ENCODE measurements around the gene SPOCK1. TPM values are rescaled to one million over a fixed set of nuclear protein-coding genes. Genes with fewer than 3 reads are reported as not detected.

Gene SPOCK1
- total and polyA plus RNA-seq, 9 of the 15 experiments (the other 6 are each of a cell fraction or from before 2014, with no cell fraction given) = 0.01 to 0.35 (median 0.04) TPM; not detected in 6

DNA sequence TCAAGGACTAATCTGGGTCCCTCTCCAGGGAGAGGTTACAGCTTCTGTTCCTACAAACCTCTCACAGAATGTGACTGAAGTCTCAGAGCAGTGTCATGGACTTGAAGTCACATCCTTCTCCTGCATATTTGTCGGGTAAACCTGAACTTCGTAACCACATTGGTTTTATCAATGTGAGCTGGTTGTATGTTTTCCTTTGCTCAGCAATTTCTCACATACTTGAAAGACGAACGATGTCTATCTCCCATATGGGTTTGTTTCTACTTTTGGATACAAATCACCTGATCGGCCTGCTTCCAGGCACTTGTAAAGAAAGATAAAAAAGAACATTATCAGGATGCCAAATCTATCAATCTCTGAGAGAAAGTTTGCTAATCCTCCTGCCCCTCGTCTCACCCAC, 411.0 kb downstream of the SPOCK1 start (continued):
- TF ChIP-seq, protein P1, sequence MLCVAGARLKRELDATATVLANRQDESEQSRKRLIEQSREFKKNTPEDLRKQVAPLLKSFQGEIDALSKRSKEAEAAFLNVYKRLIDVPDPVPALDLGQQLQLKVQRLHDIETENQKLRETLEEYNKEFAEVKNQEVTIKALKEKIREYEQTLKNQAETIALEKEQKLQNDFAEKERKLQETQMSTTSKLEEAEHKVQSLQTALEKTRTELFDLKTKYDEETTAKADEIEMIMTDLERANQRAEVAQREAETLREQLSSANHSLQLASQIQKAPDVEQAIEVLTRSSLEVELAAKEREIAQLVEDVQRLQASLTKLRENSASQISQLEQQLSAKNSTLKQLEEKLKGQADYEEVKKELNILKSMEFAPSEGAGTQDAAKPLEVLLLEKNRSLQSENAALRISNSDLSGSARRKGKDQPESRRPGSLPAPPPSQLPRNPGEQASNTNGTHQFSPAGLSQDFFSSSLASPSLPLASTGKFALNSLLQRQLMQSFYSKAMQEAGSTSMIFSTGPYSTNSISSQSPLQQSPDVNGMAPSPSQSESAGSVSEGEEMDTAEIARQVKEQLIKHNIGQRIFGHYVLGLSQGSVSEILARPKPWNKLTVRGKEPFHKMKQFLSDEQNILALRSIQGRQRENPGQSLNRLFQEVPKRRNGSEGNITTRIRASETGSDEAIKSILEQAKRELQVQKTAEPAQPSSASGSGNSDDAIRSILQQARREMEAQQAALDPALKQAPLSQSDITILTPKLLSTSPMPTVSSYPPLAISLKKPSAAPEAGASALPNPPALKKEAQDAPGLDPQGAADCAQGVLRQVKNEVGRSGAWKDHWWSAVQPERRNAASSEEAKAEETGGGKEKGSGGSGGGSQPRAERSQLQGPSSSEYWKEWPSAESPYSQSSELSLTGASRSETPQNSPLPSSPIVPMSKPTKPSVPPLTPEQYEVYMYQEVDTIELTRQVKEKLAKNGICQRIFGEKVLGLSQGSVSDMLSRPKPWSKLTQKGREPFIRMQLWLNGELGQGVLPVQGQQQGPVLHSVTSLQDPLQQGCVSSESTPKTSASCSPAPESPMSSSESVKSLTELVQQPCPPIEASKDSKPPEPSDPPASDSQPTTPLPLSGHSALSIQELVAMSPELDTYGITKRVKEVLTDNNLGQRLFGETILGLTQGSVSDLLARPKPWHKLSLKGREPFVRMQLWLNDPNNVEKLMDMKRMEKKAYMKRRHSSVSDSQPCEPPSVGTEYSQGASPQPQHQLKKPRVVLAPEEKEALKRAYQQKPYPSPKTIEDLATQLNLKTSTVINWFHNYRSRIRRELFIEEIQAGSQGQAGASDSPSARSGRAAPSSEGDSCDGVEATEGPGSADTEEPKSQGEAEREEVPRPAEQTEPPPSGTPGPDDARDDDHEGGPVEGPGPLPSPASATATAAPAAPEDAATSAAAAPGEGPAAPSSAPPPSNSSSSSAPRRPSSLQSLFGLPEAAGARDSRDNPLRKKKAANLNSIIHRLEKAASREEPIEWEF (CRISPR knock-in tag; IDR thresholded peaks at IDR 0.05) = no peak
- no peak for TF ChIP-seq ZNF740 (CRISPR knock-in tag; IDR thresholded peaks at IDR 0.05)
- no peak for TF ChIP-seq ZNF740 (tag; IDR thresholded peaks at IDR 0.05)
- no peak for TF ChIP-seq RBM34 (IDR thresholded peaks at IDR 0.05; ENCODE audit: borderline replicate concordance, insufficient read depth, low read length)
- TF ChIP-seq KHSRP (IDR thresholded peaks at IDR 0.05) = no peak
- TF ChIP-seq C11orf30 (IDR thresholded peaks at IDR 0.05; ENCODE audit: low read depth) = peak; percentile 26; the same call in 1 of the 2 replicates
- no peak for TF ChIP-seq ZNF436 (CRISPR knock-in tag; IDR thresholded peaks at IDR 0.05)
- TF ChIP-seq MAFF (IDR thresholded peaks at IDR 0.05; ENCODE audit: low read length) = peak; percentile 10; the same call in 1 of the 2 replicates
- no peak for TF ChIP-seq CCNT2 (IDR thresholded peaks at IDR 0.05; ENCODE audit: borderline replicate concordance, extremely low read depth, insufficient read length, low read depth, low read length)
- TF ChIP-seq, protein P2, sequence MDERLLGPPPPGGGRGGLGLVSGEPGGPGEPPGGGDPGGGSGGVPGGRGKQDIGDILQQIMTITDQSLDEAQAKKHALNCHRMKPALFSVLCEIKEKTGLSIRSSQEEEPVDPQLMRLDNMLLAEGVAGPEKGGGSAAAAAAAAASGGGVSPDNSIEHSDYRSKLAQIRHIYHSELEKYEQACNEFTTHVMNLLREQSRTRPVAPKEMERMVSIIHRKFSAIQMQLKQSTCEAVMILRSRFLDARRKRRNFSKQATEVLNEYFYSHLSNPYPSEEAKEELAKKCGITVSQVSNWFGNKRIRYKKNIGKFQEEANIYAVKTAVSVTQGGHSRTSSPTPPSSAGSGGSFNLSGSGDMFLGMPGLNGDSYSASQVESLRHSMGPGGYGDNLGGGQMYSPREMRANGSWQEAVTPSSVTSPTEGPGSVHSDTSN (CRISPR knock-in tag; IDR thresholded peaks at IDR 0.05; ENCODE audit: low read depth) = no peak
- TF ChIP-seq, protein P2 (tag; conservative IDR thresholded peaks at IDR 0.05; ENCODE audit: low read depth) = no peak
- TF ChIP-seq, protein P3, sequence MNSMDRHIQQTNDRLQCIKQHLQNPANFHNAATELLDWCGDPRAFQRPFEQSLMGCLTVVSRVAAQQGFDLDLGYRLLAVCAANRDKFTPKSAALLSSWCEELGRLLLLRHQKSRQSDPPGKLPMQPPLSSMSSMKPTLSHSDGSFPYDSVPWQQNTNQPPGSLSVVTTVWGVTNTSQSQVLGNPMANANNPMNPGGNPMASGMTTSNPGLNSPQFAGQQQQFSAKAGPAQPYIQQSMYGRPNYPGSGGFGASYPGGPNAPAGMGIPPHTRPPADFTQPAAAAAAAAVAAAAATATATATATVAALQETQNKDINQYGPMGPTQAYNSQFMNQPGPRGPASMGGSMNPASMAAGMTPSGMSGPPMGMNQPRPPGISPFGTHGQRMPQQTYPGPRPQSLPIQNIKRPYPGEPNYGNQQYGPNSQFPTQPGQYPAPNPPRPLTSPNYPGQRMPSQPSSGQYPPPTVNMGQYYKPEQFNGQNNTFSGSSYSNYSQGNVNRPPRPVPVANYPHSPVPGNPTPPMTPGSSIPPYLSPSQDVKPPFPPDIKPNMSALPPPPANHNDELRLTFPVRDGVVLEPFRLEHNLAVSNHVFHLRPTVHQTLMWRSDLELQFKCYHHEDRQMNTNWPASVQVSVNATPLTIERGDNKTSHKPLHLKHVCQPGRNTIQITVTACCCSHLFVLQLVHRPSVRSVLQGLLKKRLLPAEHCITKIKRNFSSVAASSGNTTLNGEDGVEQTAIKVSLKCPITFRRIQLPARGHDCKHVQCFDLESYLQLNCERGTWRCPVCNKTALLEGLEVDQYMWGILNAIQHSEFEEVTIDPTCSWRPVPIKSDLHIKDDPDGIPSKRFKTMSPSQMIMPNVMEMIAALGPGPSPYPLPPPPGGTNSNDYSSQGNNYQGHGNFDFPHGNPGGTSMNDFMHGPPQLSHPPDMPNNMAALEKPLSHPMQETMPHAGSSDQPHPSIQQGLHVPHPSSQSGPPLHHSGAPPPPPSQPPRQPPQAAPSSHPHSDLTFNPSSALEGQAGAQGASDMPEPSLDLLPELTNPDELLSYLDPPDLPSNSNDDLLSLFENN (IDR thresholded peaks at IDR 0.05; ENCODE audit: low read depth in 2 of 2, low read length in 2 of 2) = no peak
- peak; percentile 30; the same call in 1 of the 2 replicates for TF ChIP-seq MAFG (tag; conservative IDR thresholded peaks at IDR 0.05)
- no peak for TF ChIP-seq MBD1 (CRISPR knock-in tag; IDR thresholded peaks at IDR 0.05)
